HepG2 (cell line): ENCODE results near the gene RNASE8. TPM values are rescaled to one million over a fixed set of nuclear protein-coding genes. Genes with fewer than 3 reads are reported as not detected.

Experiments used
- ATAC-seq: fragments of 200-7000 bp; cut with Tn5 transposase; 3 replicates; pipeline ENCODE4 v1.9.1; 2020; ENCODE audit warnings: mild to moderate bottlenecking, moderate library complexity
- BruUV-seq: library from RNA; stranded (reverse); fragments of 400-500 nt; replicated peaks from 2 replicates; lab custom pipeline; 2021; lab: Mats Ljungman, UMichigan
- CTCF ChIA-PET: fragments of 300-600 bp; formaldehyde crosslinking; extraction: SDS; loops from one replicate; lab custom pipeline; 2021; ENCODE audit warnings: low total read pairs, inconsistent platforms, low intra/inter-chr PET ratio; lab: Yijun Ruan, JAX
- POLR2A ChIA-PET: fragments of 350-600 bp; sonication (Branson Sonifier 250); formaldehyde crosslinking; loops from one replicate; lab custom pipeline; 2020; ENCODE audit warnings: antibody characterized with exemption, inconsistent platforms; lab: Yijun Ruan, JAX
- DNase-seq: peaks from one replicate; pipeline ENCODE4 v3.0.0-alpha.2; 2015; ENCODE audit warnings: low spot score
- FAIRE-seq: peaks from 3 replicates; lab custom pipeline; 2011; peaks lifted over from hg19 to GRCh38; lab: Jason Lieb, UNC
- H2AFZ ChIP-seq: one replicate; pipeline ENCODE4 v1.6.1; 2011; ENCODE audit warnings: low read length, inconsistent platforms
- H3K27ac ChIP-seq: fragments of 300-600 bp; 3 replicates; pipeline ENCODE4 v1.8.0; 2011; ENCODE audit warnings: mixed run types, mild to moderate bottlenecking, mixed read lengths, low read length, inconsistent platforms; ENCODE audit not compliant: insufficient read depth; ENCODE audit errors: extremely low read length
- H3K27me3 ChIP-seq, 2 experiments: fragments of 200-600 bp in 1 of 2; 2 replicates in 1 of 2; 3 replicates in 1 of 2; pipeline versions ENCODE4 v1.6.0 to v1.8.0; 2011; ENCODE audit warnings: low read length in 2 of 2, mild to moderate bottlenecking in 2 of 2, moderate library complexity in 2 of 2, inconsistent platforms in 1 of 2; ENCODE audit not compliant: insufficient read depth in 2 of 2, control insufficient read depth in 1 of 2
- H3K36me3 ChIP-seq, 2 experiments: fragments of 200-600 bp in 1 of 2; replicated peaks in 1 of 2; 2 replicates in 1 of 2; 3 replicates in 1 of 2; pipeline versions ENCODE4 v1.5.1 to v1.8.0; 2011; ENCODE audit warnings: low read length in 2 of 2, inconsistent platforms in 1 of 2; ENCODE audit not compliant: insufficient read depth in 2 of 2, control insufficient read depth in 1 of 2
- H3K4me1 ChIP-seq: 2 replicates; pipeline ENCODE4 v1.5.1; 2012; ENCODE audit warnings: low read length, inconsistent platforms; ENCODE audit not compliant: insufficient read depth
- H3K4me2 ChIP-seq: 2 replicates; pipeline ENCODE4 v1.6.0; 2011; ENCODE audit warnings: low read depth, low read length, inconsistent platforms
- H3K4me3 ChIP-seq, 3 experiments: fragments of 200-600 bp in 1 of 3; sonication (generic), shearing (Covaris generic) in 1 of 3; replicated peaks in 1 of 3; 2 replicates each; pipeline ENCODE4 v1.5.1; 2011 to 2016; ENCODE audit warnings: low read length in 3 of 3, inconsistent platforms in 2 of 3, low read depth in 2 of 3, mild to moderate bottlenecking in 2 of 3, control low read depth in 1 of 3, mixed read lengths in 1 of 3; ENCODE audit not compliant: insufficient read depth in 1 of 3
- H3K79me2 ChIP-seq: one replicate; pipeline ENCODE4 v1.6.1; 2011; ENCODE audit warnings: low read length, inconsistent platforms; ENCODE audit not compliant: insufficient read depth
- H3K9ac ChIP-seq: 2 replicates; pipeline ENCODE4 v1.6.0; 2011; ENCODE audit warnings: mild to moderate bottlenecking, low read depth, low read length, inconsistent platforms; ENCODE audit not compliant: insufficient read depth
- H3K9me3 ChIP-seq: 2 replicates; pipeline ENCODE4 v1.5.1; 2012; ENCODE audit warnings: mild to moderate bottlenecking, low read length
- H4K20me1 ChIP-seq: 2 replicates; pipeline ENCODE4 v1.6.0; 2011; ENCODE audit warnings: inconsistent platforms, mild to moderate bottlenecking, low read length, moderate library complexity; ENCODE audit not compliant: insufficient read depth
- DMTF1 ChIP-seq: sonication (generic); formaldehyde crosslinking; IDR thresholded peaks from 2 replicates; pipeline ENCODE4 v1.4.0; 2020; ENCODE audit warnings: mild to moderate bottlenecking, missing genetic modification reagents
- ELF1 ChIP-seq: sonication (generic); formaldehyde crosslinking; IDR thresholded peaks from 2 replicates; pipeline ENCODE4 v1.4.0; 2020; ENCODE audit warnings: missing genetic modification reagents
- NFE2L2 ChIP-seq: fragments of 150-350 bp; IDR thresholded peaks from 2 replicates; pipeline ENCODE4 v1.6.1; 2014; ENCODE audit warnings: low read length
- NPAS2 ChIP-seq: sonication (generic); formaldehyde crosslinking; IDR thresholded peaks from 2 replicates; pipeline ENCODE4 v1.8.0; 2022; ENCODE audit warnings: mild to moderate bottlenecking, missing genetic modification reagents, borderline replicate concordance
- SIN3A ChIP-seq: IDR thresholded peaks from 2 replicates; pipeline ENCODE4 v1.6.1; 2011; ENCODE audit warnings: low read depth, mild to moderate bottlenecking, control low read depth, low read length, borderline replicate concordance
- SIN3B ChIP-seq: fragments of 150-350 bp; IDR thresholded peaks from 2 replicates; pipeline ENCODE4 v1.6.1; 2014; ENCODE audit warnings: low read length
- TCF12 ChIP-seq, 2 experiments: fragments of 450-650 bp in 1 of 2; sonication (generic) in 1 of 2; formaldehyde crosslinking in 1 of 2; IDR thresholded peaks; 2 replicates each; pipeline versions ENCODE4 v1.6.1 to v1.8.0; 2017 to 2022; ENCODE audit warnings: antibody characterized with exemption in 1 of 2, mild to moderate bottlenecking in 1 of 2, missing genetic modification reagents in 1 of 2, moderate library complexity in 1 of 2
- ZC3H4 ChIP-seq: sonication (generic); formaldehyde crosslinking; IDR thresholded peaks from 2 replicates; pipeline ENCODE4 v1.4.0; 2020; ENCODE audit warnings: missing genetic modification reagents, borderline replicate concordance
- ZNF24 ChIP-seq: fragments of 450-650 bp; IDR thresholded peaks from 2 replicates; pipeline ENCODE4 v1.6.1; 2017; ENCODE audit warnings: antibody characterized with exemption, mild to moderate bottlenecking
- ZNF383 ChIP-seq: sonication (generic); formaldehyde crosslinking; IDR thresholded peaks from 2 replicates; pipeline ENCODE4 v1.4.0; 2020; ENCODE audit warnings: missing genetic modification reagents, mild to moderate bottlenecking, borderline replicate concordance
- ZNF547 ChIP-seq: sonication (generic); formaldehyde crosslinking; IDR thresholded peaks from 2 replicates; pipeline ENCODE4 v1.5.1; 2020; ENCODE audit warnings: mild to moderate bottlenecking, missing genetic modification reagents
- ZNF691 ChIP-seq: sonication (generic); formaldehyde crosslinking; IDR thresholded peaks from 2 replicates; pipeline ENCODE4 v1.4.0; 2020; ENCODE audit warnings: missing genetic modification reagents, low read depth, mild to moderate bottlenecking, borderline replicate concordance
- ZNF839 ChIP-seq: sonication (generic); formaldehyde crosslinking; IDR thresholded peaks from 2 replicates; pipeline ENCODE4 v1.4.0; 2020; ENCODE audit warnings: missing genetic modification reagents, mild to moderate bottlenecking, borderline replicate concordance
- WGBS: methylation state at CpG from one replicate; pipeline ENCODE4 v1.1.6; 2017; ENCODE audit warnings: low lambda C conversion rate; 5-methylcytosine and 5-hydroxymethylcytosine counted together
- in situ Hi-C: cut with HindIII; loops from 2 replicates; pipeline ENCODE4 v1.10.0; 2017; ENCODE audit warnings: low pct_unique_long_range_greater_than_20kb; ENCODE audit not compliant: extremely low pct_ligation_motif_present
- intact Hi-C: fragments of 100-400 bp; cut with micrococcal nuclease; formaldehyde crosslinking; loops from one replicate; pipeline ENCODE4 v1.10.0; 2022; ENCODE audit not compliant: unreplicated experiment
- polyA plus RNA-seq, 8 experiments: library from polyadenylated mRNA; depleted of rRNA in 3 of 8; stranded (reverse) in 7 of 8; unstranded in 1 of 8; fragments of >200 nt; fragmentation: Illumina TruSeq in 4 of 8; extraction: Trizol in 4 of 8; gene quantifications; 2 replicates each; pipeline versions ENCODE4 v1.2.1 to v1.2.3, GENCODE V29; 2011 to 2016; ENCODE audit warnings: low read depth in 4 of 8, missing spikeins in 1 of 8, mixed read lengths in 1 of 8; ENCODE audit not compliant: insufficient read depth in 1 of 8
- total RNA-seq, 5 experiments: library from RNA; depleted of rRNA; stranded (reverse); fragments of >200 nt; fragmentation: Illumina TruSeq; extraction: Trizol; gene quantifications; 2 replicates each; pipeline ENCODE4 v1.2.3, GENCODE V29; 2016; ENCODE audit warnings: low read depth in 1 of 5
- TF ChIP-seq, protein P1 (sequence below): sonication (generic); formaldehyde crosslinking; IDR thresholded peaks from 2 replicates; pipeline ENCODE4 v1.4.0; 2020; ENCODE audit warnings: mild to moderate bottlenecking, missing genetic modification reagents
- TF ChIP-seq, protein P2 (sequence below): sonication (generic); formaldehyde crosslinking; IDR thresholded peaks from 2 replicates; pipeline ENCODE4 v1.9.0; 2021; ENCODE audit warnings: missing genetic modification reagents, borderline replicate concordance

Gene RNASE8
- total and polyA plus RNA-seq, 2 of the 13 experiments (the other 11 are each of a cell fraction or from before 2014, with no cell fraction given), result not detected

DNA sequence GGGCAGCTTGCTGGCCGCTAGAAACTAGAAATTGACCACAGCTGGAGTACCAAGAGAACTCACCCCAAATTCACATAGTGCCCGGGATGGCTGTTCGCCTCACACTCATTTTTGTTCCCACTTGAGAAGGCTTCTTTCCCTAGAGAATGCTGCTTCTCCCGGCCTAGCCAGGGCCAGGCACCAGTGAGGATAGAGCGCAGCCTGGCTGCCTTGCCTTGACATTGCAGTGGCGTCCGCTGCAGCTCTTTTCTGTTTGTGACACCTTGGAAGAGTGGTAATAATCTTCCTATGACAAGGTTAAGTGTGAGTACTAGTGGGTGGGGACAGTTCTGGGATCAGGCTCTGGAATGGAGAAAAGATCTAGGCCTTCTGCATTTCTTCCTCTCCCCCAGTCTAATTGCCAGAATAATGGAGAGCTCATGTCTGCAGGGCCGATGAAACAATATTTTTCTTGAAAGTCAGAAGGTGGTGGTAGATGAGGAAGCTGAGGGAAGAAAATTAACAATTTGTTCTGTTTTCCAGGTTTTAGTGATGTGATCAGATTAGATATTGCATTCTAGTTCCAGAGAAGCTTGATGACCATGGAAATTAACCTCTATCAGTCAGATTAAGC is 46.9 kb downstream of the RNASE8 start:
- H3K36me3 ChIP-seq, result no peaks in the 10 kb centered on the region
- H3K27ac ChIP-seq, result peak overlapping the region; percentile 97
- FAIRE-seq (peak; percentile 51), DNase-seq (no peak), ATAC-seq (peak; percentile 61)
- intact Hi-C loops (loop anchor here (1.0 kb wide), 4 partner anchors 8 to 90 kb away; no protein-coding TSS in a partner anchor), in situ Hi-C loops (loop anchor here (5.0 kb wide), 2 partner anchors 37 to 87 kb away; no protein-coding TSS in a partner anchor)
- H3K9ac ChIP-seq, result peak overlapping the region; percentile 95
- H2AFZ ChIP-seq, result peak overlapping the region; percentile 33
- CTCF ChIA-PET, result interaction anchor here (1.1 to 8.0 kb wide), 6 partner anchors 11 to 93 kb away, joined by 3 to 320 read pairs (median 14); partner anchors contain the start of genes ARHGEF40 and ZNF219
- H3K4me3 ChIP-seq, result peak overlapping the region; percentile 61 to 82 (median 66)
- POLR2A ChIA-PET, result interaction anchor here (0.7 to 6.5 kb wide), 21 partner anchors 10 to 423 kb away, joined by 3 to 141 read pairs (median 7); partner anchors contain the start of genes ARHGEF40 and NDRG2
- no TSS peak for BruUV-seq
- H3K4me2 ChIP-seq, result peak overlapping the region; percentile 94
- peaks cover 11% of the 10 kb centered on the region for H3K79me2 ChIP-seq
- no peaks in the 10 kb centered on the region for H3K9me3 ChIP-seq
- H4K20me1 ChIP-seq, result no peaks in the 10 kb centered on the region
- peaks cover 80% of the 10 kb centered on the region for H3K4me1 ChIP-seq
- no peaks in the 10 kb centered on the region; a peak in 1 of 5 replicates for H3K27me3 ChIP-seq
- 1% methylated on average over 8 of the region's 8 CpGs for WGBS
- TF ChIP-seq DMTF1 (no peak), NPAS2 (no peak), ELF1 (CRISPR knock-in tag) (no peak), TCF12 (IDR thresholded peaks at IDR 0.05) (no peak), TCF12 (CRISPR knock-in tag; IDR thresholded peaks at IDR 0.05) (peak; percentile 77; the same call in 1 of the 2 replicates), ZC3H4 (0 out of 2 replicates have a peak, but pooled peaks have one; percentile 53), ZNF547 (CRISPR knock-in tag) (peak; percentile 9), ZNF691 (CRISPR knock-in tag) (peak; percentile 5; the same call in 1 of the 2 replicates), ZNF24 (peak; percentile 10; the same call in 1 of the 2 replicates), NFE2L2 (0 out of 2 replicates have a peak, but pooled peaks have one; percentile 12), ZNF839 (no peak), SIN3B (peak; percentile 20; the same call in 1 of the 2 replicates), ZNF383 (no peak), SIN3A (peak; percentile 19; the same call in 1 of the 2 replicates)
- TF ChIP-seq, protein P1, sequence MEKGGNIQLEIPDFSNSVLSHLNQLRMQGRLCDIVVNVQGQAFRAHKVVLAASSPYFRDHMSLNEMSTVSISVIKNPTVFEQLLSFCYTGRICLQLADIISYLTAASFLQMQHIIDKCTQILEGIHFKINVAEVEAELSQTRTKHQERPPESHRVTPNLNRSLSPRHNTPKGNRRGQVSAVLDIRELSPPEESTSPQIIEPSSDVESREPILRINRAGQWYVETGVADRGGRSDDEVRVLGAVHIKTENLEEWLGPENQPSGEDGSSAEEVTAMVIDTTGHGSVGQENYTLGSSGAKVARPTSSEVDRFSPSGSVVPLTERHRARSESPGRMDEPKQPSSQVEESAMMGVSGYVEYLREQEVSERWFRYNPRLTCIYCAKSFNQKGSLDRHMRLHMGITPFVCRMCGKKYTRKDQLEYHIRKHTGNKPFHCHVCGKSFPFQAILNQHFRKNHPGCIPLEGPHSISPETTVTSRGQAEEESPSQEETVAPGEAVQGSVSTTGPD, result peak; percentile 64; the same call in 1 of the 2 replicates
- TF ChIP-seq, protein P2, sequence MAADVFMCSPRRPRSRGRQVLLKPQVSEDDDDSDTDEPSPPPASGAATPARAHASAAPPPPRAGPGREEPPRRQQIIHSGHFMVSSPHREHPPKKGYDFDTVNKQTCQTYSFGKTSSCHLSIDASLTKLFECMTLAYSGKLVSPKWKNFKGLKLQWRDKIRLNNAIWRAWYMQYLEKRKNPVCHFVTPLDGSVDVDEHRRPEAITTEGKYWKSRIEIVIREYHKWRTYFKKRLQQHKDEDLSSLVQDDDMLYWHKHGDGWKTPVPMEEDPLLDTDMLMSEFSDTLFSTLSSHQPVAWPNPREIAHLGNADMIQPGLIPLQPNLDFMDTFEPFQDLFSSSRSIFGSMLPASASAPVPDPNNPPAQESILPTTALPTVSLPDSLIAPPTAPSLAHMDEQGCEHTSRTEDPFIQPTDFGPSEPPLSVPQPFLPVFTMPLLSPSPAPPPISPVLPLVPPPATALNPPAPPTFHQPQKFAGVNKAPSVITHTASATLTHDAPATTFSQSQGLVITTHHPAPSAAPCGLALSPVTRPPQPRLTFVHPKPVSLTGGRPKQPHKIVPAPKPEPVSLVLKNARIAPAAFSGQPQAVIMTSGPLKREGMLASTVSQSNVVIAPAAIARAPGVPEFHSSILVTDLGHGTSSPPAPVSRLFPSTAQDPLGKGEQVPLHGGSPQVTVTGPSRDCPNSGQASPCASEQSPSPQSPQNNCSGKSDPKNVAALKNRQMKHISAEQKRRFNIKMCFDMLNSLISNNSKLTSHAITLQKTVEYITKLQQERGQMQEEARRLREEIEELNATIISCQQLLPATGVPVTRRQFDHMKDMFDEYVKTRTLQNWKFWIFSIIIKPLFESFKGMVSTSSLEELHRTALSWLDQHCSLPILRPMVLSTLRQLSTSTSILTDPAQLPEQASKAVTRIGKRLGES, result no peak
